GM13976 (cell line): Measurements from ENCODE around the gene OSER1.

Source experiments
- DNase-seq: peaks from one replicate; pipeline ENCODE4 v3.0.0; 2012; ENCODE audit warnings: low spot score
- in situ Hi-C: fragments of 300-500 bp; cut with MboI; formaldehyde crosslinking; loops from one replicate; pipeline ENCODE4 v1.12.0; 2022; ENCODE audit warnings: low sequenced_read_pairs, mixed read lengths, inconsistent platforms; ENCODE audit not compliant: unreplicated experiment
- TF ChIP-seq, protein P1 (sequence below): IDR thresholded peaks from 2 replicates; pipeline ENCODE4 v1.5.1; 2012; ENCODE audit warnings: borderline replicate concordance, mild to moderate bottlenecking; ENCODE audit not compliant: insufficient read depth; ENCODE audit errors: extremely low read depth, missing control alignments, control extremely low read depth

OSER1 gene

GRCh38 chr20:44182135-44182765 lies 28.3 kb downstream of the OSER1 start:
- no peak for DNase-seq
- TF ChIP-seq, protein P1, sequence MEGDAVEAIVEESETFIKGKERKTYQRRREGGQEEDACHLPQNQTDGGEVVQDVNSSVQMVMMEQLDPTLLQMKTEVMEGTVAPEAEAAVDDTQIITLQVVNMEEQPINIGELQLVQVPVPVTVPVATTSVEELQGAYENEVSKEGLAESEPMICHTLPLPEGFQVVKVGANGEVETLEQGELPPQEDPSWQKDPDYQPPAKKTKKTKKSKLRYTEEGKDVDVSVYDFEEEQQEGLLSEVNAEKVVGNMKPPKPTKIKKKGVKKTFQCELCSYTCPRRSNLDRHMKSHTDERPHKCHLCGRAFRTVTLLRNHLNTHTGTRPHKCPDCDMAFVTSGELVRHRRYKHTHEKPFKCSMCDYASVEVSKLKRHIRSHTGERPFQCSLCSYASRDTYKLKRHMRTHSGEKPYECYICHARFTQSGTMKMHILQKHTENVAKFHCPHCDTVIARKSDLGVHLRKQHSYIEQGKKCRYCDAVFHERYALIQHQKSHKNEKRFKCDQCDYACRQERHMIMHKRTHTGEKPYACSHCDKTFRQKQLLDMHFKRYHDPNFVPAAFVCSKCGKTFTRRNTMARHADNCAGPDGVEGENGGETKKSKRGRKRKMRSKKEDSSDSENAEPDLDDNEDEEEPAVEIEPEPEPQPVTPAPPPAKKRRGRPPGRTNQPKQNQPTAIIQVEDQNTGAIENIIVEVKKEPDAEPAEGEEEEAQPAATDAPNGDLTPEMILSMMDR = no peak
- in situ Hi-C loops = loop anchor here (10.0 kb wide), 1 partner anchor 67 kb away; no protein-coding TSS in a partner anchor

GRCh38 chr20:44181611-44182010 lies 29.0 kb downstream of the OSER1 start:
- in situ Hi-C loops = loop anchor here (10.0 kb wide), 1 partner anchor 67 kb away; no protein-coding TSS in a partner anchor
- DNase-seq = no peak
- TF ChIP-seq, protein P1 = no peak

DNA sequence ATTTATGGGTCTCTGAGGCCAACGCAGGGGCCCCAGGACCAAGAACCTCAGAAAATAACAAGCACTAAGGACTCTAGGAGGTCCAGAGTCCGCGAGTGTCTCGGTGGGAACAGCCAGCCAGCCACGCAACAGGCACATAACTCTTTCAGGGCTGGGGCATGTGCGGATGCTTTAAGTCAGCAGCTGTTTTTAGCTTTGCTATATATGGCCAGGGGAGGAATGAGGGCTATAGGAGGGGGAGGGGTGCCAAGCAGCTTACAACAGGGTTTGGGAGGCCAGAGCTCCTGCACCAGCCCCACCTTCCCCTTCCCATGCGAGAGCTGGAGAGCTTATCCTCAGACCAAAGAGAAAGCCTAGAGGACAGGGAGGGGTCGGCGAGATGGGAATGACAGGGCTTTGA lies 29.8 kb downstream of the OSER1 start:
- TF ChIP-seq, protein P1 = no peak
- in situ Hi-C loops = loop anchor here (10.0 kb wide), 1 partner anchor 66 kb away; no protein-coding TSS in a partner anchor
- no peak for DNase-seq

DNA sequence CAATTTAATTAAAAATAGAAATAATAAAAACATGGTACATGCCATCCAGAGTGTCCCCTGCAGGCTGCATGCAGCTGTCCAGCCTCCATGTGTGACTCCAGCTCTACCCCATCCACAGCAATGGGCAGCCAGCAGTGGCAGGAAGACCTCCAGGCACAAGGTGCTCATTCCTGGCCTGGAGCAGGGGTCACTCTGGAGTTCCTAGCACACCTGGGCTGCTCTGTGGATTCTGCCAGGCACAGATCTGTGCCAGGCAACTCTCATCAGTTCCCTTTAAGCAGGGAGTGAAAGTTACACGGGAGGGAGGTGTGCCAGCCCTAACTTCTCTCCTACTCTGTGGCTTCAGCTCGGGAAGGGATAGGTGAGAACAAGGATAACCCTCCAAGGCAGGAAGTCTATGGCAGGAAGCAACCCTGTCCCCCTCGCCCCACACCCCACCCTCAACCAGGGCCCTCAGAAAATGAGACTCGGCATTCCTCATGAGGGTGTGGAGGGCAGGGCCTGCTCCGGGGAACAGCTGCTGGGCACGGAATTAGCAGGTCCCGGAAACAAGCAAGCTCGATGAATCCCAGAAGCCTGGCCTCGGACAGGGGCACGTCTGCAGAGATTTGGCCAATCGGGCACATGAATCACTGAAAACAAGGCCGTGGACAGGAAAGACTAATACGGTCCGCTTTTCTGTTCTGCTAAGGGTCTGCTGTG lies 33.6 kb downstream of the OSER1 start:
- no peak for DNase-seq
- TF ChIP-seq, protein P1 = no peak

GRCh38 chr20:44174996-44175765 lies 35.4 kb downstream of the OSER1 start:
- TF ChIP-seq, protein P1 = no peak
- in situ Hi-C loops = no loop called here
- no peak for DNase-seq

More for the DNA sequence above, 33.6 kb downstream of the OSER1 start:
- in situ Hi-C loops = no loop called here

GRCh38 chr20:44173846-44174245 lies 36.7 kb downstream of the OSER1 start:
- TF ChIP-seq, protein P1 = no peak
- in situ Hi-C loops = no loop called here
- DNase-seq = no peak
